Activated T-cell treated with anti-CD3 and anti-CD28 coated beads, Interleukin-2, amount 50 U/mL, for 4 hours (primary cell): Measurements from ENCODE around the gene HMX1. TPM values are rescaled to one million over a fixed set of nuclear protein-coding genes. Genes with fewer than 3 reads are reported as not detected.

Source experiments
- ATAC-seq, 2 donors: fragments of 200-7000 bp; cut with Tn5 transposase; one replicate each; pipeline ENCODE4 v1.10.0; 2021
- DNase-seq: peaks from one replicate; pipeline ENCODE4 v3.0.0-alpha.2; 2020
- H3K27me3 Mint-ChIP-seq: one replicate; pipeline ENCODE4 v1.8.0; 2021; ENCODE audit warnings: low read depth, mixed read lengths
- H3K36me3 Mint-ChIP-seq: one replicate; pipeline ENCODE4 v1.8.0; 2022; ENCODE audit warnings: mixed read lengths; ENCODE audit not compliant: insufficient read depth
- H3K4me1 Mint-ChIP-seq: one replicate; pipeline ENCODE4 v1.8.0; 2021; ENCODE audit warnings: low read depth, mixed read lengths
- H3K4me3 Mint-ChIP-seq: one replicate; pipeline ENCODE4 v1.8.0; 2021; ENCODE audit warnings: mild to moderate bottlenecking, moderate library complexity, mixed read lengths
- H3K9me3 Mint-ChIP-seq: one replicate; pipeline ENCODE4 v1.8.0; 2021; ENCODE audit warnings: mixed read lengths
- total RNA-seq, 3 donors: library from RNA; stranded (reverse); gene quantifications; one replicate each; pipeline ENCODE4 v1.2.1, GENCODE V29; 2021

HMX1 gene
- total RNA-seq, 3 donors from 2014 or later = not detected

DNA sequence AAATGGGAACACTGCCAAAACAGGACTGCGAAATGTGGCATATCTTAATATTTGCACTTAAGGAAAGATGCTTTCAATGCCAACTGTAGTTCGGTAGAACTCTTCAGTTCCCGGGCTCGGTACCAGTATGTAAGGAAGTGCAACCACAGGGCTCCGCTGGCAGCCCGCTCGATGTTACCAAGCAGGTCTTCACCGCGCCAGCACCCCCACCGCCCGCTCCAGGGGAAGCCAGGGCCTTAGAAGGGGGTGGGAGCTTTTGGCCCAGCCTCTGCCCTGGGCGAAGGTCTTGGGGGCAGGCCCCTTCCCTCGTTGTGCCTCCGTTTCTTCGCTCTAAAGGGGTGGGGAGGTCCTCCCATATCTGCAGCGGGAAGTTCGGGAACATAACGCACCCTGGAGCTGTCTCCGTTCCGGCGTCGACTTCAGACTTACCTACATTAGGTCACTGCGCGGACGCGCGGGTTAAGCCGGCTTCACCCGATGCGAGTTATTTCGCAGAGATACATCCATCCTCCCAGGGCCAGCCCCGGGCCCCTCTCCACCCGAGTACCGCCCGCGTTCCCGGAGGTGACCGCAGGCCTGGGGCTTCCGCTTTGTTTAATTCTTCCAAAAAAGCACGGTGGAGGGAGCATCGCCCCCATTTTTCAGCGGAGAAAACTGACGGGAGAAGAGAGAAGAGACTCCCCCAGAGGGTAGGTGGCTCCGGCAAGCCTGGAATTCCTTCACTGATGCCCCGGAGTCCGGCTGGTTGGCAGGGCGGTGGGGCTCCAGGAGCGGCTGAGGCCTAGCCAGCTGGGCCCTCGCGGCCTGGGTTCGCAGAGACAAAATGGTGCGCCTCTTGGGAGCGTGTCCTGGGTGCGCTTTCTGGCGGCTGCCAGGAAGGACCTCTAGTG is 1.0 kb upstream of the HMX1 start:
- Mint-ChIP-seq H3K4me3 (no peak overlapping the region), H3K9me3 (no peaks in the 10 kb centered on the region), H3K36me3 (no peaks in the 10 kb centered on the region), H3K27me3 (peaks cover 82% of the 10 kb centered on the region), H3K4me1 (peaks cover 1% of the 10 kb centered on the region)
- no peak for ATAC-seq
- no peak for DNase-seq

DNA sequence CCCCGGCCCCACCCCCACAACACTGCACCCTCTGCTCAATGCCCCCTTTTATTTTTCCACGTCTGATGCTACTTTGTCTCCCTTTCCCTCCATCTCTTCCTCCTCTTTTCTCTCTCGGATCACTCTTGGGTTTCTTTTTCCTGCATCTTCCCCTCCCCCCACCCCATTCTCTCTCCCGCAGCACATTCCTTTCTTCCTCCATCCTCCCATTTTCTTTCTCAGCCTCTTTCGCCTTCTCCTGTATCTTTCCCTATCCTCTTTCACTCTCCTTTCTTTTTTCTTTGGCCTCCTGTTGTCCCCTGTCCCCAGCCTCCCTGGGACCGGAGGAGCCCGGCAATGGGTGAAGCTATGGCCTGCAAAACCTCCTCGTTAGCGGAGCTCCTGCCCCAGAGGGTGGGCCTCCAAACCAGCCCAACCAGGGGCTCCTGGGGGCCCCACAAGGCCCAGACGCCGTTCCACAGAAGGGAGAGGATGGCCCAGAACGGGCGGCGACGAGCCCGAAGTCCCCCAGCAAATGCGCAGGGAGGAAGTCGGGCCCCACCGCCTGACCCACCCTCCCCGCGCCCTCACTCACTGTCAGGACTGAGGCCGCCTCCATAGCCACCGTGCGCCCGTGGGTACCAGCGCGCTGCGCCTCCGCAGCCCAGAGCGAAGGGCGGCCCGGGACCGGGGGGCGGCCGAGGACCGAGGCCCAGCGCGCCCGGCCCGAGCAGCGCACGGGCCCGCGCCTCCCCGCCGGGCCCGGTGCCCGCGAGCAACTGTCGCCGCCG is 807 bp downstream of the HMX1 start:
- peaks cover 1% of the 10 kb centered on the region for H3K4me1 Mint-ChIP-seq
- no peaks in the 10 kb centered on the region for H3K9me3 Mint-ChIP-seq
- H3K4me3 Mint-ChIP-seq = no peak overlapping the region
- DNase-seq (no peak), ATAC-seq (no peak)
- H3K36me3 Mint-ChIP-seq = no peaks in the 10 kb centered on the region
- peaks cover 80% of the 10 kb centered on the region for H3K27me3 Mint-ChIP-seq

DNA sequence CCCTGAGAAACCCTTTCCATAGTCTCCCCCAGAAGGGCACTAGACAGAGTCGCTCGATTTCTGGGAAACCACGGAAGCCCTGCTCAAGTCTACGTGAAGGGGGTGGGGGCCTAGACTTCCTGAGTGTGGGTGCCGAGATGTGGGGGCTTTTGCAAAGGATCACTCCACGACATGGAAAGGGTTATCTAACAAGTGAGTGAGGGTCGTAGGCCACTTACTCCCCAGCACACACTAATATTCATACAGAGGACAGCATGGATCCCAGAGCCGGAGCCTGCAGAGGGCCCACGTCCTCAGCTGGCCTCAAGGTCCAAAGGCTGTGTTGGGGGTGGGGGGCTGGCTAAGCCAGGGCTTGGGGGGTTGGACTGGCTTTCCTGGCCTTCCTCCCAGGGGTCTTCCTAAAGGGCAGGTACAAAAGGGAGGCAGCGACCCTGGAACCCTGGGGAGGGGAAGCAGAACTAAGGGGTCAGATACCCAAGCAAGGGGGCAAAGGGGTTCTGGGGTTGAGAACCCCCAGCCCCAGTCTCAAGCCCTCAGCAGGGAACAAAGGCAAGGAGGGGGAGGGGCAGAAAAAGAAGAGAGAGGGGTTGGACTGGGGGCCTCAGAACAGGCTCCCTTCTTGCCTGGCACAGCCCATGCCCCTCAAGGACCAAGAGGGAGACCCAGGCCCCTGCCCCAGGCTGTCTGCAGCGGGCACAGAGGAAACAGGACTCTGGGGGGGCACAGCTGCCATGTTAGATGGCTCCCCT is 1.6 kb downstream of the HMX1 start:
- peaks cover 1% of the 10 kb centered on the region for H3K4me1 Mint-ChIP-seq
- H3K27me3 Mint-ChIP-seq = peaks cover 80% of the 10 kb centered on the region
- no peaks in the 10 kb centered on the region for H3K9me3 Mint-ChIP-seq
- H3K4me3 Mint-ChIP-seq = no peak overlapping the region
- ATAC-seq (no peak), DNase-seq (no peak)
- H3K36me3 Mint-ChIP-seq = no peaks in the 10 kb centered on the region

DNA sequence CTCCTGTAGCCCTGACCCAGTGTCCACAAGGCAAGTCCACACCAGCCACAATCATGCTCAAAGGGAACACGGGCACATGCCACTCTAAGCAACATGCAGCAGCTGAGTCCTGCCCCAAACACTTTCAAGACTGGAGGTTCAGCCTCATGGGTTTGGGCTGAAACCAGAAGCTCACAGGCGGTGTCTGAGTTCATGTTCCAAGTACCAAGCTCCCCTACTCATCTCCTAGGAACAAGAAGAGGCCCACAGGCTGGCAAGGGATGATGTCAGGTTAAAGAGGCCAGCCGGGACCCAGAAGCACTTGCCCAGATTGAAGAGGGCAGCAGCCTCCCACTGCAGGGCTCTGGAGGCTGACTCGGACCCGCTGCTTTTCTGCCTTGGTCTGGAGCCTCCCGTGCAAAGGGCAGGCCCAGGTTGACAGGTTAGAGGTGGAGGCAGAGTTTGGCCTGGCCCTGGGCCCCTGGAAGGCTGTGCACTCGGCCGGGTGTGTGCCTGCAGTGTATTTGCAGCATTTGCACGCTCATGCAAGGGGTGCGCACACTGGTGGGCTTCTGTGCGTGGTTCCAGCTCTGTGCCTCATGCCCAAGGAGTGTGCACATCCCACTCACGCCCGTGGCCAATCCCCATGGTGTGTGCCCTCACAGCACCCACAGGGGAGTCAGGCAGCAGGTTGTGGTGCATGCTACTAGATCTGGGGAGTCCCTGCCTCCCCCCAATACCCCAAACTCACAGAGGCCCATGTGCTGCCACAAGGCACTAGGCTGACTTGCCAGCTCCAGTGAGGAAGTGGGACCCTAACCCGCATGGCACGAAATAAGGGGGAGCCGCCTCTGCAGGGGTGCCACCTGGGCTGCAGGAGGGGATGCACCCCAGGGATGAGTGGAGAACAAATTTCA is 2.4 kb downstream of the HMX1 start:
- ATAC-seq = no peak
- Mint-ChIP-seq H3K4me1 (peaks cover 1% of the 10 kb centered on the region), H3K9me3 (no peaks in the 10 kb centered on the region), H3K4me3 (no peak overlapping the region), H3K36me3 (no peaks in the 10 kb centered on the region), H3K27me3 (peaks cover 80% of the 10 kb centered on the region)
- DNase-seq = no peak

DNA sequence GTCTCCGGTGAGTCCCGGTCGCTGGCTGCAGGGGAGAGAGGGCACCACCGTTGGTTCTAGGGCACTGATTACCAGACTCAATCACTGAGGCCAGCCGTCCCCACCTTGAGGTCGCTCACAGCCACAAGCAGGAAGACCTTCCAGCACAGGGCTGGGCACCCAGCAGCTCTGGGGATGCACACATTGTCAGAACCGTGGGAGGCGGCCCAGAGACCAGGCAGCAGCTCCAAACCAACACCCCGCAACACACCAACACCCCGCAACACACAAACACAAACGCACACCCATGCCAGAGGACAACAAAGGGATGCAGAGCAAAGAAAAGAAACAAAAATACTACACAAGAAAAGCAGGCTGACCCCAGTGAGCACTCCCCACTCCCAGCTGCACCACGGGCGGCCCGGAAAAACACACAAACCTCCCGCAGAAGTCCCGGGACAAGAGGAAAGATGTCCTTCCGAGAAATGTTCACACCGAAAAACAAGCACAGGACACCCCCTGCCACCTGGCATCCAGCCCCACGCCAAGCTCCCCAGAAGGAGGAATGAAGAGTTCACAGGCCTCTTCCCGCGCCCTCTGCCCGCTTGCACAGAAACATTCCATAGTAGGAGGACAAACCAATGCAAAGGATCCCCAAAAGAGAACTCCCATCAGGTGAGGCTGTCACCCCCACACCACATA is 3.2 kb downstream of the HMX1 start:
- H3K36me3 Mint-ChIP-seq = no peaks in the 10 kb centered on the region
- no peaks in the 10 kb centered on the region for H3K9me3 Mint-ChIP-seq
- peaks cover 1% of the 10 kb centered on the region for H3K4me1 Mint-ChIP-seq
- no peak overlapping the region for H3K4me3 Mint-ChIP-seq
- DNase-seq = no peak
- H3K27me3 Mint-ChIP-seq = peaks cover 78% of the 10 kb centered on the region
- ATAC-seq = no peak

DNA sequence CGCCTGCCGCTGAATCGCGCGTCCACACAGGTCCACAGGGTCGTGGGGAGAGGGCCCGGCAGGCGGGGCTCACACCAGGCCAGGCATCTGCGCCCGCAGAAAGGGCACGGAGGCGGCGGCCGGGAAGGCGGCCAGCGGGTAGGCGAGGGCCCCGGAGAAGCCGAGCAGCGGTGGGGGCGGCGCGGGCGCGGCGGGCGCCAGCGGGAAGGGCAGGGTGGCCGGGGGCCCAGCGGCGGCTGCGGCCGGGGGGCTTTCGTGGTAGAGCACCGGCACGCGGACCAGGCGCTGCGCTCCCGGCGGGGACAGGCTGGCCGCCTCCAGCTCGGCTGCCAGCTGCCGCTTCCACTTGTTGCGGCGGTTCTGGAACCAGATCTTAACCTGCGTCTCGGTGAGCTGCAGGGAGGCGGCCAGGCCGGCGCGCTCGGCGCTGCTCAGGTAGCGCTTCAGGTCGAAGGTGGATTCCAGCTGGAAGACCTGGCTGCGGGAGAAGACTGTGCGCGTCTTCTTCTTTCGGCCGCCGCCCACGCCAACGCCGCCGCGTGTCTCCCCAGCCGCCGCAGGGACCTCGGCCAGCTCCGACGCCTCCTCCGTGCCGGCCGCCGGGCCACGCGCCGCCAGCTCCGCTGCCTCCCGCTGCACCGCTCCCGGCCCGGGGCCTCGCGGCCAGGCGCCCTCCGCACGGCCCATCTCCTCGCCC is 3.9 kb downstream of the HMX1 start:
- ATAC-seq = no peak
- H3K9me3 Mint-ChIP-seq = no peaks in the 10 kb centered on the region
- H3K4me3 Mint-ChIP-seq = no peak overlapping the region
- no peak for DNase-seq
- H3K27me3 Mint-ChIP-seq = peaks cover 74% of the 10 kb centered on the region
- H3K36me3 Mint-ChIP-seq = no peaks in the 10 kb centered on the region
- H3K4me1 Mint-ChIP-seq = peaks cover 1% of the 10 kb centered on the region

DNA sequence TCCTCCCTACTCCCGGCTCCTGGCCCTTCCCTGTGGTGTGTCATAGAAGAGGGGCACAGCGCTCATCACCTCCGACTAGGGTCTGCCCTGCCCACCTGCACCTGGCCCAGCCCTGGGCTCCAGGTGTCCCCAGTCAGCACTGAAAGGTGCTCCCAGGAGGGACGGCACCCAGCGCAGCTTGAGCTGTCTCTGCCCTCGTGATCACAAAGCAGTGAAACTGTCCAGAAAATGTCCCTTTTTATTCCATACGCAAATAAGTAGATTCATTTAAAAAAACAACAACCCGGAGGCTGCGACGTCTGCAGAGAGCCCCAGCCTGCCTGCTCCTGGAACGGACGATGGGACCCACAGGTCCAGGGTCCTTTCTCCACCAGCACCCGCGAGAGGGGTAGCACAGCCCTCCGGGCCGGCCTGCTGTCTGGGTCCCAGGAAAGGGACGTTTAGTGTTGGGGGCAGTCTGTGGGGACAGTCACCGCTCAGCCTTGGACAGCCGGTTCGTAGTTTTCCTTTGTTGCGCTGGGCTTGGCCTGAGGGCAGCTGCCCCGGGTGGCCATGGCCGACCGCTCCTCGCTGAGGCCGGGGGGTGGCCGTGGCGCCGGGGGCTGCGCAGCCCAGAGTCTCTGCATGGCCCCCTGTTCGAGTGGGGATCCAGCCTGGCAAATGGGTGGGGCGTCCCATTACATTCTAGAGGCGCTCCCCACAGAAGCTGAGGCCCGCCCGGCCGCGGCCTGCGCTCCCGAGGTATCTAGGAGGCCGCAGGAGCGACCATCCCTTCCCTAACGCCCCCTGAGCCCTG is 4.6 kb downstream of the HMX1 start:
- Mint-ChIP-seq H3K36me3 (no peaks in the 10 kb centered on the region), H3K27me3 (peaks cover 74% of the 10 kb centered on the region), H3K9me3 (no peaks in the 10 kb centered on the region), H3K4me3 (no peak overlapping the region), H3K4me1 (peaks cover 1% of the 10 kb centered on the region)
- DNase-seq (no peak), ATAC-seq (no peak)

DNA sequence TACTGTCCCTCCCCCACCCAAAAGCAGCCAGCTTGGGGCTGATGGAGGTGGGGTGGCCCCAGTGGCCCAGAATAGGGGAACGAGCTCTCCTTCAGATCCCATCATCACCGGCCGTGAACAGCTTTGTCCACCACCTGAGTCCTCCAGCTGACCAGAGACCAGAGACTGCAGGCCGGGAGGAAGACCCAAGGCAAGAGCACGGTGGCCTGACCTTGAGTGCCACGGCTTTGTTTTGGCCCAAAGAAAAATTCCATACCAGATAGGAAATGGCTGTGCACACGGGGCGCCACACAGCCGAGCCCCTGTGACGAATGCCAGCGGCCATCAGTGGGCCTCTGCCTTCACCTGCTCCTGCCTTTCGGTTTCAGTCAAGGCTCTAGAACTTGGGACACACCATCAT is 5.2 kb downstream of the HMX1 start:
- Mint-ChIP-seq H3K9me3 (no peaks in the 10 kb centered on the region), H3K27me3 (peaks cover 77% of the 10 kb centered on the region), H3K4me3 (no peak overlapping the region), H3K36me3 (no peaks in the 10 kb centered on the region), H3K4me1 (peaks cover 1% of the 10 kb centered on the region)
- ATAC-seq = no peak
- no peak for DNase-seq

DNA sequence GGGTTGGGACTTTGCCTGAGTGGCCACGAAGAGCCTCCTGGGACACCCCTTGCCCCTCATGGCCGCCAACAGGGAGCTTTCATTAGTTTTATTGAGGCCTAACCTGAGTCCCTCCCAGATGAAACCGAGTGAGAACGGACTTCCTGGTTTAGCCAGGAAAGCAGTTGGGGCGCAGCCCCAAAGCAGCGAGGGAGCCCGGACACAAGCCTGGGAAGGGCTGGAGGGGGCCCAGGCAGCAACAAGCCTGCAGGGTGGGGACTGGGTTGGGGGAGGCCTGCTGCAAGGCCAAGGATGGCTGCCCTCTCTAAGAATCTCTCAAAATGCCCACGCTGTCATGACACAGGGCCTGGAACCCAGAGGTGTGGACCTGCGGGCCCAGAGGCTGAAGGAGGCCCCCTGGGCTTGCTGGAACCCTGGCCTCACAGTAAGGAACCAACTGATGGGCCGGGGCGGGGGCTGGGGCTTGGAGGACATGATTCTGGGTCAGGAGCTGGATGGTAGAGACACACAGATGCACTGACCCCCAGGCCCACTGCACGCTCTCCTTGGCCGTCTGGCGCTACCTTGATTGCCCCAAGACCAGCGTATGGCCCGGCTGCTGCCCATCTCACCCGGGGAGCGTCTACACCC is 5.8 kb downstream of the HMX1 start:
- ATAC-seq (no peak), DNase-seq (no peak)
- no peaks in the 10 kb centered on the region for H3K36me3 Mint-ChIP-seq
- H3K27me3 Mint-ChIP-seq = peaks cover 76% of the 10 kb centered on the region
- H3K4me3 Mint-ChIP-seq = no peak overlapping the region
- peaks cover 1% of the 10 kb centered on the region for H3K4me1 Mint-ChIP-seq
- no peaks in the 10 kb centered on the region for H3K9me3 Mint-ChIP-seq

DNA sequence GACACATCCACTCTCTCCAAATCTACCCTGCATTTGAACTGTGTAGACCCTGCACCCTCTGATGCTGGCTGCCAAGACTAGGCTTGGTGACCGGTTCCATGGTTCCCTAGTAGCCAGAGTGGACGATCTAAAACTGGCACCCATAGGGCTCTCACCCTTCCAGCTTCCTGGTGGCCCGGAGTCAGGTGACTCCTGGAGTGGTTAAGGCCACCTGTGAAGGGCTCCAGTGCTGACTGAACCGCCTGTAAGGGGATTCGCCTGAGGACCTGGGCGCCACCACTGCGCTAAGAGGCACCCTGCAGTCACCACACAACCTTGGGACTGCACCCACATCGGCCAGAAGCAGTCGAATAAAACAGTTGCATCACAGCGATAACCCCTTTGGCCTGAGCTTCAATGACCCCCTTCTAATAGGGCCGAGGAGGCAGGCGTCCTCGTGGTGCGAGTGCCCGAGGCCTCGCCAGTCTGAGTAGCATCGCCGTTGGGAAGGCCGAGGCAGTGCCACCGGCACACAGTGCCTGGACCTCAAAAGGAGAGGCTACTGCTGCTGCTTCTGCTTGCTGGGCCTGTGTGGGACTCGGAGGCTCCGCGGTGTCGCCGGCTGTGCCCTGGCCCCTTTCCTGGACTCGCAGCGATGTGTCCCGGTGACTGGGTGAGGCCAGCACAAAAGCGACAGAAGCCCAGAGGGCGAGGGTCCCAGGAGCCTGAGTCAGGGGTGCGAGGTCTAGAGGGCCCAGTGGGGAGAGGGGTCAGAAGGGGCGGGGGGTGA is 6.5 kb downstream of the HMX1 start:
- Mint-ChIP-seq H3K27me3 (peaks cover 72% of the 10 kb centered on the region), H3K36me3 (no peaks in the 10 kb centered on the region), H3K4me3 (no peak overlapping the region), H3K4me1 (peaks cover 1% of the 10 kb centered on the region), H3K9me3 (no peaks in the 10 kb centered on the region)
- ATAC-seq (no peak), DNase-seq (no peak)
